Activated T-cell treated with anti-CD3 and anti-CD28 coated beads, Interleukin-2, amount 50 U/mL, for 24 hours (primary cell): ENCODE results near the gene EHHADH.

Experiments
- DNase-seq: peaks from one replicate; pipeline ENCODE4 v3.0.0-alpha.2; 2020
- H3K27ac Mint-ChIP-seq: 2 replicates; pipeline ENCODE4 v1.8.0; 2020; ENCODE audit warnings: mild to moderate bottlenecking, mixed read lengths
- H3K27me3 Mint-ChIP-seq: 2 replicates; pipeline ENCODE4 v1.8.0; 2020; ENCODE audit warnings: mixed read lengths
- H3K36me3 Mint-ChIP-seq: 2 replicates; pipeline ENCODE4 v1.8.0; 2020; ENCODE audit warnings: low read depth, mixed read lengths
- H3K4me1 Mint-ChIP-seq: 2 replicates; pipeline ENCODE4 v1.8.0; 2020; ENCODE audit warnings: low read depth, mixed read lengths
- H3K4me3 Mint-ChIP-seq: 2 replicates; pipeline ENCODE4 v1.8.0; 2020; ENCODE audit warnings: mild to moderate bottlenecking, moderate library complexity, mixed read lengths
- H3K9me3 Mint-ChIP-seq: 2 replicates; pipeline ENCODE4 v1.8.0; 2020; ENCODE audit warnings: mixed read lengths

EHHADH gene

DNA sequence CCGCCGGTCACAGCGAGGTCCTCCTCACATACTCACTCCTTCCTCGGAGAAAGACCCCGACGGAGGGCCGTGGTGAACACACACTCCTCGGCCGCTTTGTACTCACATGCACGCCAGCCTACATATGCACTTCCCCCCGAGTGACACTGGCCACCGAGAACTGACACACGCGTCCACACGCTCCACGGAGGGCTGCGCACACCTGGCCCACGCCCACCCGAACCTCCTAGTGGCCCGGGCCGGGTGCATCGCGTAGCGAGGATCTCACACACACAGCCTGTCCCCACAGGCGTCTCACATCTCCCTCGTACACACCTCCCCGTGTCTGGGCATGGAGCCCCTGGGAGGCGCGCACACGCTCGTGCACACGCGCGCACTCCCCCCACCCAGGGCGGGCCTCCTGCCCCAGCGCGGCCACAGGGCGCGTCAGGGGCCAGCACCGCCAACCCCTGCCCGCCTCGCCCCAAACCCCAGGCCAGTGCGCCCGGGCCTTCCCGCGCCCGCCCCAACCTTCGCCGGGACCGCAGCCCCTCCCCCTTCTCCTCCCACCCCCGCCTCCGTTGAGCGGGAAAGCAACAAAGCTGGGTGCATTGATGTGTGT, 100.6 kb downstream of the EHHADH start:
- H3K27ac Mint-ChIP-seq = peak overlapping the region; percentile 50
- peak; percentile 42 for DNase-seq
- no peaks in the 10 kb centered on the region for H3K36me3 Mint-ChIP-seq
- peaks cover 46% of the 10 kb centered on the region for H3K27me3 Mint-ChIP-seq
- no peaks in the 10 kb centered on the region for H3K9me3 Mint-ChIP-seq
- H3K4me1 Mint-ChIP-seq = peaks cover 6% of the 10 kb centered on the region
- H3K4me3 Mint-ChIP-seq = peak overlapping the region; percentile 74

DNA sequence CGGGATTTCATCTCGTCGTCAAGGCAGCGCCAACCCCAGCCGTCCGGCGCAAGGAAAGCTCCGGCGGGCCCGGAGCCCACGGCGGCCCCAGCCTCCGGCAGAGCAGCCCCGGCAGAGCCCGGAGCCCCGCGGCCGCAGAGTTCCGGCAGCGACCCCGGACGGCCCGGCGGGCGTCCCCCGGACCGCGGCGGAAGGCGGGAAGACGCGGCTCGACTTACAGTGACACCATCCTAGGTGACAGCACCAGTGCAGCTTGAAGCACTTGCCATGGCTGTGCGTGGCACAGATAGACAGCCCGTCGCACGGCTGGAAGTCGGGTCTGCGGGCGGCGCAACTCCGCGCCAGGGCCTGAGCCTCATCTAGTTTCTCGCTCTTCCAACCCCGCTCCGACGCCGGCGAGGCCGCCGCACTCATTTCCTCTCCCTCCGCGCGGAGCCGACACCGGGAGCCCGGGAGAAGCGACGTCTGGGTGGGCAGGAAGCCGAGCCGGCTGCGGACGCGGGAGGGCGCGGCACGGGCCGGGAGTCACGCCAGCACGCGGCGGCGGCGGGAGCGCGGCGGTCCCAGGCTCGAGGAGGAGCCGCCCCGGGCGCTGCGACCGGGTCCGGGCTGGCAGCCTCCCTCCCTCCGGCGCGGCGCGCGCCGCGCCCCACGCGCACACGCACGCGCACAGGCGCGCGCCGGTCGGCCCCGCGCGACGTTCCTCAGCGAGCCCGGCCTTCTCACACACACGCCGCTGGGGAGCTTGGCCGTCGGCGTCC, 101.3 kb downstream of the EHHADH start, which contains the start of gene C3orf70:
Gene C3orf70, minus strand, starts transcription at position 651 of the 761 bp plus-strand sequence. Its CDS starts 237 bp downstream, at position 414.
- H3K4me1 Mint-ChIP-seq = peaks cover 6% of the 10 kb centered on the region
- peaks cover 45% of the 10 kb centered on the region for H3K27me3 Mint-ChIP-seq
- peak; percentile 54 for DNase-seq
- H3K27ac Mint-ChIP-seq = peak within 1 kb of the TSS; percentile 50
- peak within 1 kb of the TSS; percentile 74 for H3K4me3 Mint-ChIP-seq
- H3K9me3 Mint-ChIP-seq = no peaks in the 10 kb centered on the region
- H3K36me3 Mint-ChIP-seq = no peaks in the 10 kb centered on the region

DNA sequence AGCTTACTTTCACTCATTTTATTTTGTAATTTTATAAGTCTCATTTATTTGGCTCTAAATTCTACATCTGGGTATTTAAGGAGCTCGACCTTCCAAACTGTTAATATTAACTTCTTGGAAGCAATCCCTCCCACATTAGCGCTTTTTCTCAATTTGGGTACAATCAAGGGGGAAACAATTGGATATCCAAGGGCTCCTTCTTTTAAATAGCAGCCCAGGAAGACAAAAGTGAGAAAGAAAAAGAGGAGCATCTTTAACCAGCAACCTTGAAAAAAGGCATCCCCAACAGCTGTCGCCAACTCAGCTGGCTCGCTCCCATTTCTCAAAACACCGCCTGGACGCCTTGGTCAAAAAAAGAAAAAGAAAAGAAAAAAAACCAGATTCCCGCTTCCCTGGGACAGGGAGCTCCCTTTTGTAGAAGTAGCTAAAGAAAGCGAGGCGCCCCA, 101.9 kb downstream of the EHHADH start:
- Mint-ChIP-seq H3K4me3 (peak overlapping the region; percentile 67), H3K27me3 (peaks cover 39% of the 10 kb centered on the region), H3K4me1 (peaks cover 6% of the 10 kb centered on the region), H3K9me3 (no peaks in the 10 kb centered on the region), H3K36me3 (no peaks in the 10 kb centered on the region), H3K27ac (no peak overlapping the region)
- DNase-seq = no peak

DNA sequence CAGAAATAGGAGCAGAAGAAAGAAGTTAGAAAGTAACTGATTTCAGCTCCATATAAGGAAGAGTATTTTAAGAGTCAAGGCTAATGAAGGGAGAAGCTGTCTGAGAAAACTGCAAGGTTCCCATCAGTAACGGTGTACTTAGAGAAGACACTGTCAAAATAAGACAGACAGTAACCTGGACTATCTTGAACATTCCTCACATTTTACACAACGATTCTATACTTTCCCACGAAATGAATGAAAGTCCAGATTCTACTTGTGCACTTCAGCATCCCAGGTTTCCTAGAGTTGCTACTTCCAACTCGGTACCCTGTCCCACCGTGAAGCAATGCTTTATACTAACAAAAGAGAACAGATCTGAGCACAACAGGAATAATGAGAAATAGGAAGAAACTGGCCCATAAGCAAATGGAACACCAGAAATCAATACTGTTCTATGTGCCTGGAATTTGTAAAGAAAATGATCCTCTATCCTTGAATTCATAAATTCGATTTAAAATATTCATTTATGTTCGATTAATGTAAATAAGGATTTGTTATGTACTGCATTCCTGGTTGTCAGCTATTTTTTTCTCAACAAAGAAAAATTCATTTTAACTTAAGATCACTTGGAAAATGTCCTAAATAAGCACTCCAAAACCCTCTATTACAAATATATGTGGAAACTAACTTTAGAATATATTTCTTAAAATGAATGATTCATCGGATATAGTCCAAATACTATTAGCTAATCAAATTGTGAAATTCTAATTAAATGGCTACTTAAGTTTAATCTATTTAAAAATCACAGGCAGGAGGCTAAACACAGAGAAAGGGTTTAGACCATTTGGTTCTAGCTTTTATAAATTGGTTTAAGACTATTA, 102.5 kb downstream of the EHHADH start:
- no peak overlapping the region for H3K4me3 Mint-ChIP-seq

DNA sequence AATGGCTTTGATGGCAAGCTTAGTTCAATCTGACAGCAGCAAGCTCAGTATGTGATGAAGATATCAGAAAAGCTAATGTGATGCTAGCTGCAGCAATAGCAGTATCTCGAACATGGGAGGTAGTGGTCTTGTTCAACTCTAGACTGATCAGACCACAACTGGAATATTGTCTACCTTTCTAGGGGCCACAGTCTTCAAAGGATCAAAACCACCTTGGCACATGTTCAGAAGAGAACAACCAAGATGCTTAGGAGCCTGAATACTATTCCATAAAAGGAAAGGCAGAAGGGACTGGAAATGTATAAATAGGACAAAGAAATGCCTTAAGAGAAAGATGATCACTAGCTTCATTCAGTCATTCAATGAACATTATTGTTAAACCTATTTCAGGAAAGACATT, 103.3 kb downstream of the EHHADH start:
- Mint-ChIP-seq H3K27me3 (peaks cover 36% of the 10 kb centered on the region), H3K4me1 (peaks cover 6% of the 10 kb centered on the region), H3K4me3 (no peak overlapping the region), H3K36me3 (no peaks in the 10 kb centered on the region), H3K27ac (no peak overlapping the region), H3K9me3 (no peaks in the 10 kb centered on the region)
- DNase-seq = no peak

More for the DNA sequence above, 102.5 kb downstream of the EHHADH start:
- no peaks in the 10 kb centered on the region for H3K9me3 Mint-ChIP-seq
- no peaks in the 10 kb centered on the region for H3K36me3 Mint-ChIP-seq
- no peak overlapping the region for H3K27ac Mint-ChIP-seq
- H3K27me3 Mint-ChIP-seq = peaks cover 34% of the 10 kb centered on the region
- DNase-seq = no peak
- H3K4me1 Mint-ChIP-seq = peaks cover 6% of the 10 kb centered on the region

DNA sequence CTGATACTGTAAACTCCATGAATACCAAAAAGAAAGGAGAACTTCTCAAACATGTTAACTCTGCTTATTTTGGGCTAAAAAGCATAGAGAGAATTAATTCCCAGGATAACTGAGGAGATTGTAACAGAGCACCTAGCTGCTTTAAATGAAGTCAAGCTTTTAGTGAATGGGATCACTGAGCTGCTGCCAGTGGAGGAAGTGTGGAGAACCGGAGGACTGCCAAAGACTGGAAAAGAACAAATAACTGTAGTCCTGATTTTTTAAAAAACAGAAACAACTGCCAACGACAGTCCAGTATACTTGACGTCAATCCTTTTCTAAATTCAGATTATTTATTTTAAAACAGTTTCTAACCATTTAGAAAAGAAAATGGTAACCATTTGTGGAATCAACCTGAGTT, 104.3 kb downstream of the EHHADH start:
- Mint-ChIP-seq H3K9me3 (no peaks in the 10 kb centered on the region), H3K4me1 (peaks cover 6% of the 10 kb centered on the region), H3K36me3 (no peaks in the 10 kb centered on the region), H3K27ac (no peak overlapping the region), H3K4me3 (no peak overlapping the region), H3K27me3 (peaks cover 36% of the 10 kb centered on the region)
- no peak for DNase-seq

DNA sequence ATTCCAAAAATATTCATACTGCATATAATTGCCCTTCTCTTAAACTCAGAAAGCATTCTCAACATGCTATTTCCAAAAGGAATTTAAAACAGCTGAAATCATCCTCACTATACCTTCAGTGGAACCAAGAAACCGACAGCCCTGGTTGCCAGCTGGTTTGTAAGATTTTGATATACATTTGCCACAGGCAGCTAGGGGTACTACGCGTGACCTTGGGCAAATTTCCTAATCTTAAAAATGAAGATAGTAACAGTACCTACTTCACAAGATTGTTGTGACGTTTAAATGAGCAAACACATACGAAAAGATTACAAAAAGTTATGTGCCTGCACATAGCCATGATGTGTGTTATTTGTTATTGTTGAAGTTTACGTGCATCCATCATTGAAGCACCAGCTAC, 108.3 kb downstream of the EHHADH start:
- Mint-ChIP-seq H3K27me3 (peaks cover 16% of the 10 kb centered on the region), H3K27ac (no peak overlapping the region), H3K4me3 (no peak overlapping the region), H3K4me1 (no peaks in the 10 kb centered on the region), H3K9me3 (no peaks in the 10 kb centered on the region), H3K36me3 (no peaks in the 10 kb centered on the region)
- DNase-seq = no peak

DNA sequence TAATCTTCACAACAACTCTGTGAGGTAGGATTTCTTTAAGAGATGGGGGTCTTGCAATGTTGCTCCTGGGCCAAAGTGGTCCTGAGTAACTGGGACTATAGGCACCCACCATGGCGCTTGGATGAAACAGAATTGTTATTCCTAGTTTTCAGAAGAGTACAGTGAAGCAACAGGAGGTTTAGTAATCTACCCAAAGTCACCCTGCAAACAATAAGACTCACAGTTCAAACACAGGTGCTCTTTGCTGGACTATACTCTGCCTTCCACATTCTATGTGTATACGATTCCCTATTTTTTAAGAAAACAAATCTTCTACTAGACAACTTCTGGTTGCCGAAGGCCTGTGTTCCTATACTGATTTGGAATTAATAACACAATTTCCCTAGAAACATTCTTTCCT, 109.1 kb downstream of the EHHADH start:
- DNase-seq = no peak
- Mint-ChIP-seq H3K4me3 (no peak overlapping the region), H3K27me3 (peaks cover 13% of the 10 kb centered on the region)

More for the DNA sequence above, 109.1 kb downstream of the EHHADH start:
- H3K4me1 Mint-ChIP-seq = no peaks in the 10 kb centered on the region
- no peaks in the 10 kb centered on the region for H3K36me3 Mint-ChIP-seq
- H3K9me3 Mint-ChIP-seq = no peaks in the 10 kb centered on the region
- H3K27ac Mint-ChIP-seq = no peak overlapping the region
